Peyer's patch (tissue), 4 donors: Measurements from ENCODE around the gene RPS6KB1. TPM values are rescaled to one million over a fixed set of nuclear protein-coding genes. Genes with fewer than 3 reads are reported as not detected.

Source experiments
- DNase-seq, 3 donors: peaks; one replicate each; pipeline ENCODE4 v3.0.0-alpha.2; 2017 to 2019
- H3K27ac ChIP-seq, 4 donors: fragments of 200-600 bp; sonication (generic); one replicate each; pipeline ENCODE4 v1.5.1; 2016 to 2019
- H3K27me3 ChIP-seq, 2 donors: fragments of 200-600 bp; sonication (generic); one replicate each; pipeline ENCODE4 v1.5.1; 2019
- H3K36me3 ChIP-seq, 3 donors: fragments of 200-600 bp; sonication (generic); one replicate each; pipeline ENCODE4 v1.5.1; 2016 to 2019
- H3K4me1 ChIP-seq, 4 donors: fragments of 200-600 bp; sonication (generic); one replicate each; pipeline ENCODE4 v1.5.1; 2016 to 2019
- H3K4me3 ChIP-seq, 4 donors: fragments of 200-600 bp; sonication (generic); 1 replicate in 3 of 4; 2 replicates in 1 of 4; pipeline ENCODE4 v1.5.1; 2016 to 2019; ENCODE audit warnings: mild to moderate bottlenecking in 1 of 4
- H3K9me3 ChIP-seq, 4 donors: fragments of 200-600 bp; sonication (generic); one replicate each; pipeline ENCODE4 v1.5.1; 2016 to 2019; ENCODE audit warnings: mild to moderate bottlenecking in 1 of 4
- CTCF ChIP-seq, 6 experiments: fragments of 450-650 bp in 4 of 6; fragments of 200-600 bp in 2 of 6; sonication (generic) in 1 of 6; IDR thresholded peaks; one replicate each; pipeline ENCODE4 v1.5.1; 2017 to 2019; ENCODE audit warnings: antibody characterized with exemption in 6 of 6, mild to moderate bottlenecking in 3 of 6, moderate library complexity in 1 of 6
- POLR2A ChIP-seq, 2 donors: fragments of 450-650 bp; IDR thresholded peaks; one replicate each; pipeline ENCODE4 v1.5.1; 2017; ENCODE audit warnings: antibody characterized with exemption in 2 of 2, mild to moderate bottlenecking in 2 of 2, moderate library complexity in 2 of 2
- total RNA-seq, 4 donors: library from RNA; depleted of rRNA; stranded (reverse); fragments of >200 nt; gene quantifications; one replicate each; pipeline ENCODE4 v1.1.0, GENCODE V29; 2016

The RPS6KB1 gene
- total RNA-seq = 10 to 100 TPM; 21.5 to 43.0 (median 29.9) TPM

GRCh38 chr17:59892924-59893675 lies at the start of gene RPS6KB1, which contains the start of gene TUBD1:
Gene RPS6KB1, plus strand, starts transcription at chr17:59893121. Its CDS starts 64 bp downstream, at chr17:59893185.
Gene TUBD1, minus strand, starts transcription at chr17:59892943. Its CDS starts 1,941 bp downstream, at chr17:59891002.
- Histone ChIP-seq H3K9me3 (no peaks in the 10 kb centered on the region), H3K4me1 (peaks cover 0 to 37% (median 2%) of the 10 kb centered on the region in 4 donors), H3K27me3 (no peaks in the 10 kb centered on the region), H3K27ac (peak within 1 kb of the TSS; percentile 85 to 96 (median 91)), H3K36me3 (peaks cover 0 to 4% (median 0%) of the 10 kb centered on the region in 3 donors), H3K4me3 (peak within 1 kb of the TSS; percentile 86 to 99 (median 91))
- DNase-seq = peak; percentile 92 to 99 (median 95)
- TF ChIP-seq CTCF (IDR thresholded peaks at IDR 0.05) = peak in 1 of 6 experiments; percentile 1
- peak; percentile 87 to 89 for TF ChIP-seq POLR2A (IDR thresholded peaks at IDR 0.05)

GRCh38 chr17:59844884-59845594 lies 47.9 kb upstream of the RPS6KB1 start:
- peak in 1 of 3 donors; percentile 42 for DNase-seq

GRCh38 chr17:59845595-59846393 lies 47.1 kb upstream of the RPS6KB1 start:
- Histone ChIP-seq H3K36me3 (peaks cover 0 to 3% (median 0%) of the 10 kb centered on the region in 3 donors), H3K4me1 (peaks cover 17 to 69% (median 36%) of the 10 kb centered on the region in 4 donors), H3K4me3 (no peak overlapping the region), H3K27ac (peak overlapping the region; percentile 77 to 94 (median 86)), H3K27me3 (no peaks in the 10 kb centered on the region), H3K9me3 (no peaks in the 10 kb centered on the region)
- peak; percentile 25 to 32 for TF ChIP-seq POLR2A (IDR thresholded peaks at IDR 0.05)
- peak in 3 of 6 experiments; percentile 20 to 26 (median 22) for TF ChIP-seq CTCF (IDR thresholded peaks at IDR 0.05)
- peak in 1 of 3 donors; percentile 81 for DNase-seq

More at GRCh38 chr17:59844884-59845594, 47.9 kb upstream of the RPS6KB1 start:
- Histone ChIP-seq H3K9me3 (no peaks in the 10 kb centered on the region), H3K36me3 (peaks cover 0 to 11% (median 0%) of the 10 kb centered on the region in 3 donors), H3K4me3 (no peak overlapping the region), H3K27me3 (no peaks in the 10 kb centered on the region), H3K4me1 (peaks cover 17 to 69% (median 39%) of the 10 kb centered on the region in 4 donors), H3K27ac (peak overlapping the region; percentile 77 to 94 (median 86))
- TF ChIP-seq POLR2A (IDR thresholded peaks at IDR 0.05) (peak; percentile 12 to 13), CTCF (IDR thresholded peaks at IDR 0.05) (no peak)

GRCh38 chr17:59846394-59847165 lies 46.3 kb upstream of the RPS6KB1 start:
- Histone ChIP-seq H3K4me1 (peaks cover 17 to 74% (median 33%) of the 10 kb centered on the region in 4 donors), H3K4me3 (no peak overlapping the region), H3K9me3 (no peaks in the 10 kb centered on the region), H3K27me3 (no peaks in the 10 kb centered on the region), H3K36me3 (no peaks in the 10 kb centered on the region), H3K27ac (peak overlapping the region; percentile 77 to 94 (median 86))
- DNase-seq = peak in 1 of 3 donors; percentile 70
- TF ChIP-seq POLR2A (IDR thresholded peaks at IDR 0.05) = peak in 1 of 2 donors; percentile 24
- no peak for TF ChIP-seq CTCF (IDR thresholded peaks at IDR 0.05)
